GM19372 (cell line): ENCODE data around the gene DDX20.

ENCODE experiments used
- ATAC-seq: cut with Tn5 transposase; IDR thresholded peaks from one replicate; pipeline ENCODE4 v1.9.1; 2021; ENCODE audit warnings: mild to moderate bottlenecking, low read depth, moderate library complexity; ENCODE audit not compliant: unreplicated experiment

DDX20 gene

DNA sequence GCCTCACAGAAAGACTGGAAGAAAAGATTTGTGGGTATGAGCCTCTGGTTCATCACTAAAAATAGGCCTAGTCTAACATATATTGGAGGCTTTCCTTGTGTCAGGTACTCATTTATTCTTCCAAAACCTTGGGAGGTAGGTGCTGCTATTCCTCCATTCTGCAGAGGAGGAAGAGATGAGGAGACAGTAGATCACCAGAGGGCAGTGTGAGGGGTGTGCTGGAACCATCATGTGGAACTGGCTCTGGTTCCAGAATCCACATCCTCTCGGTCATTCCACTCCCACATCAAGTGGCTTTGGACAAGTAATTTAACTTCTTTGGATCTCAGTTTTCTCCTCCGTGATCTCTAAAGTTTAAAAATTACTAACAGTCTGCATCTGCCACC lies 9.1 kb upstream of the DDX20 start:
- no peak for ATAC-seq

DNA sequence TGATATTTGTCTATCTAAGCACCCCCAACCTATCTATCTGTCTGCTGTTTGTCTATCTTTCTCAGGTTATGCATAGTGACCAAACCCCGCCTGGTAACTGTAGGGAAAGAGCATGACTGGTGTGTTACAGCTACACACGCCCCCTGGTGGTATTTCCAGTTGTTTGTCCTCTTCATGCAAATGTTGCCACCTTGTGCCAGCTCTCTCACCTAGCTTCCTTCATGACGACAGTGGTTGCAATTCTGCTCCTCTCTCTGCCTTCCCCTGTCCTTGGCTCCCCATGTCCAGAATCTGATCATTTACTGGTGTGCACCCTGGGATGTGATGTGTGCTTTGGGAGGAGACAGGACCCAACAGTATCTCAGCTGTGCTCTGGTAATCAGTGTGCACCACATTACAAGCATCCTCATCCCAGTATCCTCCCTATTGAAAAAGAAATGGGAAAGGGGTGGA lies 8.4 kb upstream of the DDX20 start:
- ATAC-seq, result no peak

DNA sequence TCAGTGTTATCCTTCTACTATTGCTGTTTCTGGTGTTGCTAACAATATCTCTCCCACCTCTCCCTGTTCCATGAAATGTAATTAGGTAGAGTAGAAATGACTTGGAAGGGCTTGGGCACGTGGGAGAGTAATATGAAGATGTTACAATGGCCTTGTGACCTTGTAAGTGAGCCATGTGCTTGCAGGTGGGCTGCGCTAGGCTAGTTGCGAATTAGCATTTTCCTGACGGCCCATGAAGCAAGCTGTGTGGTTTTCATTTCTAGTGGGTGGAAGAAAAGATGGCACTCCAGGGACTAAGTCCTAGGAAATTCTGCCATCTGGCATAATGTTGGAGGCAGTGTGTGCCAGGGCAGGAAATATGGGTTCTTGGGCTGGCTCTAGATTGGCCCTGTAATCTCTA lies 7.8 kb upstream of the DDX20 start:
- ATAC-seq, result no peak

DNA sequence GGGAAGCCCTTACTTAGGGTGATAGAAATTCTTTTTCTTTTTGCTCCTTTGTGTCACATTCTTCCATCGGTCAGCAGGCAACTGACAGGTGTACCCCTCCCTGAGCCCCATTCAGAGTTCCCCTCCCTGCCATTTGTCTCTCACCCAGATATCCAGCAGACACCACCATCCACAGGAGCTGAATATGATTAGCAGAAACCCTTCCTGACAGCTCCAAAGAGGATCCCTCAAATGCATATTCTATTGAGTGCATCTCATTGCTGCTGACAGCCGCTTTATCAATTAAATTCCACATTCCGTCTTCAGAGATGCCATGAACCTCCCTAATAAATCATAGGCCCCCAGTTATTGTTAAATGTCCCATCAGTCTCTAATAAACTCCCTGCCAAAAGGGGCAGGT lies 6.1 kb upstream of the DDX20 start:
- ATAC-seq, result no peak

DNA sequence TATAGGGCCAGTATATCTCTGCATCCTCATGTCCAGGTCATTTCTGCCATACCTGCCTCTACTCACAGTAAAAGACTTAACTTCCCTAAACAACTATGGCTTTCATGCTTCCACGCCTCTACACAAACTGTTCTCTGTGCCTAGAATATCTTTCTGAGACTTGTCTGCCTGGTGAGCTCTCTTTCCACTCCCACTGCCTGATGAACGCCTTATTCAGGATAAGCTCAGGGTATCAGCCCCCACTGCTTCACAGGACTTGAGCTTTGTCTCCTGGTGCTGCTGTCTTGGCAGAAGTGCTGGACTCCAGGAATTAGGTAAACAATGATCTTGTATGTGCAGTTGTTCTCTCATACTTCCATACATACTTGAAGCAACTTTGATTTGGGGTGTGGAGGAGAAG lies 4.8 kb upstream of the DDX20 start:
- no peak for ATAC-seq

DNA sequence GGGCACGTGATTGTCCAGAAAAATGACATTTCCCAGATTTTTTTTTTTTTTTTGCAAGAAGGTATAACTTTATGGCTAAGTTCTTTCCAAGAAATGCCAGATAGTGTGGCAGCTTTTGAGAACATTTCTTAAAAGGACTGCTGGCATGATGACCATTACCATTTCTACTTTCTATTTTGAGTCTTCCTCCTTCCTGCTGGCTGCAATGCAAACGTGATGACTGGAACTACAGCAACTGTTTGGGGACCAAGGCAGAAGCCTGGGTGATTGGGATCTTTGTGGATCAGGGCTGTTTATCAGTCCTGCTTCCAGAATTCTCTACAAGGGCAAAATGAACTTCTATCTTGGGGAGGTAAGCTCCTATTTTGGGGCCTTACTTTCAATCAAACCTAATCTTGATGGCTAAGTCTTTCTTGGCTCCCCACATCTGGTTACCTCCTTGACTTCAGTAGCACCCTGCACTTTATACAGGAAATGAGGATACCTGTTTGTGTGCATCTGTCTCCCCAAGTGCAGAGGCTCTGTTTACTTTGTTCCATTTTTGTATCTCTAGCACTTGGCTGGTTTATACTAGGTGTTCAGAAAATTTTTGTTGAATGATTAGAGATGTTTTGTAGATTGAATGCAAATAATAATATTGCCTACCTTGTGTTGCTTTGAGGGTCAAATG lies 3.7 kb upstream of the DDX20 start:
- no peak for ATAC-seq

DNA sequence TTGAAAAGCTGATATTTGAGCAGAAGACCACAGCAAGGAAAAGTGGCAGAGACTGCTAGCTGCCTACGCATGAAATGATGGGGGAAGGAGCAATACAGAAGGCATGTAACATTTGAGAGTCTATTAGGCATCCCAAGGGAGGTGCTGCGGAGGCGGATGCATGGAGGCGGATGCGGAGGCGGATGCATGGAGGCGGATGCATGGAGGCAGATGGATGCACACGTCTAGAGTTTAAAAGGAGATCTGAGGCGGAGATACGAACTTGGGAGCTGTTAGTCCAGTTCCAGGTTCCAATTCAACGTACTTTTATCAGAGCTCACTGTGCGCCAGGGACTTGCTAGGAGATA lies 744 bp upstream of the DDX20 start:
- ATAC-seq, result peak; percentile 6

DNA sequence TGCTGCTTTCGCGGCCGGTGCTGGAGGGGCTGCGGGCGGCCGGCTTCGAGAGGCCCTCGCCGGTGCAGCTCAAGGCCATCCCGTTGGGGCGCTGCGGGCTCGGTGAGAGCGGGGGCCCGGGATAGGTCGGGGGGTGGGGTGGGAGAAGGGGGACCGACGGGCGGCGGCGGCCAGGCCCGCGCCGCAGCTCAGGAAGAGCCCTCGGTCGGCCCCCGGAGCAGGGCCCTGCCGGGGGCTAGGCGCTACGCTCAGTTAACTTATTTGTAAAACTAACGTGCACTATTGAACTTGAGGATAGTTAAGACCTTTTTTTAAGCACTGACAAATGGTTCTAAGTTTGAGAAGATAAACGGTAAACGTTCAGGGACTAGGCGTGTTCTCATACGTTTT lies 418 bp downstream of the DDX20 start:
- peak; percentile 9 for ATAC-seq

DNA sequence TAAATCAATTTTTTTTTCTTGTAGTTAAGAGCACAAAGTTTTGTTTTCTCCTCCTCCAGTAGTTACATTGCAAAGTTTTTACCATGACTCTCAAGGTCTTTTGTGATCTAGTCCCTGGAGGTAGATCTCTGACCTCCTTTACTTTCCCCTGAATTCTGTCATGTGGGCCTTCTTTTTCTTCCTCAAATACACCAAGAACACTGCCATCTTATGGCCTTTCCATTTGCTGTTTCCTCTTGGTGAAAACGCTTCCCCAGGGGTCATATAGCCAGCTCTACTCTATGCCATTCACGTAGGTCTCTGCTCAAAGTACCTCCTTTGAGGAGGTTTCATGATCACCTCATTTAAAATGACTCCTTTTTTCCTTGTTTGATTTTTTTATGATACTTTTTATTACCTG lies 2.7 kb downstream of the DDX20 start:
- no peak for ATAC-seq

DNA sequence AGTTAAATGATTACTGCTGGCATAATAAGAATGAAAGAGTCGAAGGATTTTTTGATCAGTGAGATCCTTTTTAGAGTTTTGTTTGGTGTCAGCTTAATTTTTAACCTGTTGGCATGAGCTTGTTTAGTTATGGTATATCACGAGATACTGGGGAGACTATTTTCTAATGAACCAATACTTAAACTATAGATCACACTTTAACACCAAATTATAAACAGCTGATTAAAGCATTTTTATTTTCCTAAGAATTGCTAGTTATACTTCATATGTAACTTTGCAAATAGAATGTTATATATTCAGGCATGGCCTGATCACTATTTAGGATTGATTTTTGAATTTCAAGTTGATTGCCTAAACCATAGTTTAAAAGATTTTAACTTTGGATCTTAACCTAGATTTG lies 6.0 kb downstream of the DDX20 start:
- no peak for ATAC-seq

DNA sequence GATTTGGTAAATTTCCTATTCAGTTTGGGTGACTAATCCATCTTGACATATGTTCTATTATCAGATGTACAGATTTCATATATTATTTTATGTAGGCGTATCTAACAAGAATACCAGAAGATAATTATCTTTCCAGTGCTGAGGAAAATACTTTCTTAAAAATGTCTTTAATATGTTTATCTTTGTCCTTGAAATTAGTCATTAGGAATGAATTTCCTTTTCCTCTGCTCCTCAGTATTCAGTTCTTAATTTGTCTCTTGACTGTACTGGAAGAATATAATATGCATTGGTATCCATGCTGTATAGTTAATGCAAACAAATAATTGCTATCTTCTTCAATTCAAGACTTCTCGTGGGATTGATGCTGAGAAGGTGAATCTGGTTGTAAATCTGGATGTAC lies 6.6 kb downstream of the DDX20 start:
- ATAC-seq, result no peak

DNA sequence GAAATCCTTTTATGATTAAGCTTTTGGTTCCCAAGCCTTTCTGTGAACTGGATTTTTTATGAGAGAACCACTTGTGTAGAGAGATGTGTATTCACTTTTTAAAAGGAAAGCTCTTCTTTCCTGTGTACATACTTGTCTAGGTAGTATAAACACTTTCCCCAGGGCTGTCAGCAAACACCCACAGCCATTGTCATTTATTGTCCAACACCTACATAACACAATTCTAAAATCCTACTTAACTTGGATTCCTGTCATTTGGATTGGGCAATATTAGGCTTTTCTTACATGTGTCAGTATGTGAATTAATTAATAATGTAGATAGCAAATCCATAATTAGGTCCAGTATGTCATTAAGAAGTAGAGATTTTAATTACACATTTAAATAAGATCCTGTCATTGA lies 12.3 kb downstream of the DDX20 start:
- ATAC-seq, result no peak

DNA sequence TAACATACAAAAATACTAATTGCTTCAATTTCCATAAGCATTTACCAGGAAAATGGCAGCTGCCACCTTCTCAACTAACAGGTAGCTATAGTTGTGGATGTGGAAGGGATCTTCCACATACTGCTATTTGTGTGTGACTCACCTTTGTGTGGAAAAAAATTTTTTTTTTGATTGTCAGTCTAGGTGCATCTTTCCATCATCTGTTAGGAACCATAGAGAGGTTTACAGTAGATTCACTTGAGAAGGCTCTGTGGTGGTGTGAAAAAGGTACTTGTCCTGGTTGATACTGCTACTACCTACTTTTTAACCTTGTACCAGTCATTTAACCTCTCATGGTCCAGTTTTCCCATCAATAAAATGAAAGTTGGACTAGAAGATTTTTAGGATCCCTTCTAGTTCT lies 12.9 kb downstream of the DDX20 start:
- no peak for ATAC-seq

DNA sequence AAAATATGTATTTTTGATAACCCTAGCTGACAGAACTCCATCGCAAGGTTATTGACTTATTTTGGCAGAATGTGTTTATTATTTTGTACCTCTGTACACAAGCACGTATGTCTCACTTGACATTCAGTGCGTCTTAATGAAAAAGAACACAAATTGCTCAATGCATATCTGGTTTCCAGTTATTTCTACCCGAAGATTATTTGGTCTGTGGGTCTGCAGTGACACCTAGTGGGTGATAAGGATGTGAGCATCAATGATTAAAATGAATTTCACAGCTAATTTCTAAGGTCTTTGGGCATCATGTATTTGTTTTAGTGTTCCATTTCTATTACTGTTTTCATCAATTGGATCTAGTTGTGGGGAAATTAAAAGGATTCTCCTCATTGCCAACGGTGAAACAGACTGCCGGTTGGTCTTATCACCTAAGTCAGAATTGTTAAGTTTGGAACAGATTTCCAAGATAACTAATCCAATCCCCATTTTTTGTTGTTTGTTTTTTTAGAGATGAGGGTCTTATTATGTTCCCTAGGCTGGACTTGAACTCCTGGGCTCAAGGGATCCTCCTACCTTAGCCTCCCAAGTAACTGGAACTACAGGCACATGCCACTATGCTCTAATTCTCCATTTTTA lies 13.9 kb downstream of the DDX20 start:
- no peak for ATAC-seq

DNA sequence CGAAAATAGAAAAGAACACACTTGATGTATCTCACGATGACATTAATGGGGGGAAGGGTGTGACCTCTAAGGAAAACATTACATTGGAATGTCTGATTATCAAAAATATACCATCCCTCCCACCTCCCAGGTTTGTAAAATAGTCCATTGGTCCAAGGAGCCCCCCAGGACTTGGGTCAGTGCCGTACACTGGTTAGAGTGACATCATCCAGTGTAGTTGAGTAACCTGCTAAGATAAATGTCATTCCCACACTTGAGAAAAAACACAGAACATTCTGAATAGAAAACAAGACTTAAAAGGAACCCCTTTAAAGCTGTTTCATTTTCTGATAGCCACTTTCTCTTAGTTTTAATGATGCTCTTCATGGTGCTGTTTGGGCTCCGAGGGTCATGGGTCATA lies 15.2 kb downstream of the DDX20 start:
- no peak for ATAC-seq

DNA sequence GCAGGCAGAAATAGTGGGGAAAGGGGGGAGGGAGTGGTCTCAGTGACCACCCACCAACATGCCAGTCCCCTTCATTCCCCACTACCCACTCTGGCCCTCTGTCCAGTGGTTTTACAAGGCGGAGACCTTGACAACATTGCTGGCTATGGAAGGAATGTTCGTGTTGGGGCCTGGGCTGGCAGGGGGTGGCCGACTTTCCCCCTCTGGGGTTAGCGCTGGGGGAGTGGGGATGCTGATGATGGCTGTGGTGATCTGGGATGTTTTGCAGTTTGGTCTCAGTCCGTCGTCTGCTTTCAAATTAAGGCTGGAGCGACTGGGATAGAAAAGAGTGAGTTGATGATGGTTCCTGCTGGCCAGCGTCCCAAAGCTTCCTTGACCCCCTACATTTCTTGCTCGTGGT lies 20.3 kb downstream of the DDX20 start:
- ATAC-seq, result no peak

DNA sequence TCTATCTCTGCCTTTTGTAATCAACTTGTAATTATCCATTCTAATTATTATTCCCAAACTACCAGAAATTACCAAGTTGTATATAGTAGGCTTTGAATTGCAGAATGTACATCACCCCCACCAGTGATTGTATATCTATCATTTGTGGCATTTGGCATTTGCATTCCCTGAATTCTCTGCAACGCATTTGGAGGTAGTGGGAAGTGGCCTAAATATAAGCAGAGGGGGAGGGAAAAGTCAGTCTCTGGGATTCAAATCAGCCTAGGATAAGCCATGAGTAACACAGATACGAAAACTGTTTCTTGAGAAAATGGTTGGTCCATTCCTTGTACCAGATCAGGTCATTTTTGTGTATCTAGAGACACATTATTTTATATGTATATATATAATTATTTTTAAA lies 20.7 kb downstream of the DDX20 start:
- ATAC-seq, result no peak

DNA sequence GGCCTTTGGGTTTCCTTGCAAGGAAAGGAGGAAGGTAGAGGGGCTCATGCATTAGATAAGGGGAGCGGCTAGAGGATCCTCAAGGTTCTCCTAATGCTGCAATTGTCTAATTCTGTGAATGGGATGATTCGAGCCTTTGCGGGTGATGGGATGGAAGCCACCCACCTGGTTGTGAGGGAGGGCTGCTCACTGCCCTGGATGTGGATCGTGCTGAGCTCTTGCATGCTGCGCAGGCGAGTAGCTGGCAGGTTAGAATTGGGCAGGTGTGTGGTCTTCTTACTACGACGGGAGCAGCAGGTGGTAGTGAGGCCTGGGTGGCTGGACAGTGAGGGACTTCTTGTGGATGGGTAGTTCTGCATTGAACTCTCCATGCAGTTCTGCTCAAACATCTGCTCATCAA lies 21.2 kb downstream of the DDX20 start:
- no peak for ATAC-seq

DNA sequence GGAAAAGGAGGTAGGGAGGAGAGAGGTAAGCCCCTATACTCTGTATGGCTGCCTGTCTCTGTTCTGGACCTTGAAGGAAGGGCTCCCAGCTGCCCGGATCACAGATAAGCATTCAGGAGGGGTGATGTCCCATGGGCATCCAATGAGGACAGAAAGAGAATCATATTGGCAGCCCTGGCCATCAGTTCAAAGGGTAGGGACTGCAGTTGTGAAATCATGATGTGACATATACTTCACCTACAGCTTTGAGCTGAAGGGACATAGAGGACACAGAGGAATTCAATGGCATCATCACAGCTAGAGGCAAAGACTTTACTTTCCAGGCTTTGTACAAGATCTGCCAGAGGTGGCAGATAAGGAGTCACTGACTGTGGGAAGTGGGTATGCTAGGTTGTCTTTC lies 21.6 kb downstream of the DDX20 start:
- ATAC-seq, result no peak

DNA sequence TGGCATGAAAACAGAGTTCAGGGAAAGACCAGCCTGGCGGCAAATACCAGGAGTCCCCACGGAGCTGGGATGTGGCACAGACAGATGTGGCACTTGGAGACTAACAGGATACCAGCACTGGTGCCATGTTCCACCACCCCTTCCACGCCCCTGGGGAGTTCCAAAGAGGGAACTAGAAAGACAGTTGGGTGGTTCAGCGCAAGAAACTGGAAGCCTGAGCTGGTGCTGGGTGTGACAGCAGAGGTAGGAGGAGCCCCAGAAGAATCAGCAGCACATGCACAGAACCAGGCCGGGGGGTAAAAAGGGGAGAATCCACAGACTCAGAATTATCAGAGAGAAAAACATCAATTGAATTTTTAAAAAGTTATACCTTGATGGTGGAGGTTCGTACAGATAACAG lies 22.4 kb downstream of the DDX20 start:
- no peak for ATAC-seq

DNA sequence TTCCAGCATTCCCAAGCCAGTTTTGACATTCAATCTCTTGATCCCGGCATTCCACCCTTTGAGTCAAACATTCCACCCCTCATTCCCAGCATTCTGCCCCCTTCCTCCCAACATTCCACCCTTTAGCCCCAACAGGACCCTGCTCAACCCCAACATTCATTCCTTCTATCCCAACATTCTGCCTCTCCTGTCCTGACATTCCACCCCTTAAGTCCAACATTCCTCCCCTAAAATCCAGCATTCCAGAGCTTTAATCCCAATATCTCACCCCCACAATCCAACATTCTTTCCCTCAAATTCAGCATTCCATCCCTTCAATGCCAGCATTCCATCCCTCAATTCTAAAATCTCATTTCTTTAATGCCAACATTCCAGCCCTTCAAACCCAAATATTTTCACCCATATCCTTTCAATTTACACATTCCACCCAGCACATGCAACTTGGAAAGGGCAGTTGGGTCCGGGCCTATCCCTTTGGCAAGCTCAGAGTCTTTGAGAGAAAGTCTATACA lies 22.9 kb downstream of the DDX20 start:
- ATAC-seq, result no peak

DNA sequence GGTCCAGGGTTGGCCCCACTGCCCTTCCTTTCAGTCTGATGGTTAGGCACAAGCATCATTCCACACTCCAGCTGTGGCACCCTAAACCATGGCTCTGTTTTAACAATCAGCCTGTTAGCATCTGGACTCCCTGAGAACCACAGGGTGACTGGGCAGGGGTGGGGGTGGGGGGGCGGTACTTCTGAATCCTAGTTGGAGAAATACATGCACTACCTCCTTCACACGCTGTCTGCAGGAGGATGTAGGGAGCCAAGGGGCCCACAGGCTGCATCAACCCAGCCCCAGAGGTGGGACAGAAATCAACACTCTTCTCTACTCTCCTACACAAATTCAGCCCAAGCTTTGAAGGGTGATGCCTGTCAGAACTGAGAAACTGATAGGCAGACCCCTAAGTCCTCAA lies 23.8 kb downstream of the DDX20 start:
- no peak for ATAC-seq
